ENCODE measurements around the gene TRIP10.

Gene TRIP10

DNA sequence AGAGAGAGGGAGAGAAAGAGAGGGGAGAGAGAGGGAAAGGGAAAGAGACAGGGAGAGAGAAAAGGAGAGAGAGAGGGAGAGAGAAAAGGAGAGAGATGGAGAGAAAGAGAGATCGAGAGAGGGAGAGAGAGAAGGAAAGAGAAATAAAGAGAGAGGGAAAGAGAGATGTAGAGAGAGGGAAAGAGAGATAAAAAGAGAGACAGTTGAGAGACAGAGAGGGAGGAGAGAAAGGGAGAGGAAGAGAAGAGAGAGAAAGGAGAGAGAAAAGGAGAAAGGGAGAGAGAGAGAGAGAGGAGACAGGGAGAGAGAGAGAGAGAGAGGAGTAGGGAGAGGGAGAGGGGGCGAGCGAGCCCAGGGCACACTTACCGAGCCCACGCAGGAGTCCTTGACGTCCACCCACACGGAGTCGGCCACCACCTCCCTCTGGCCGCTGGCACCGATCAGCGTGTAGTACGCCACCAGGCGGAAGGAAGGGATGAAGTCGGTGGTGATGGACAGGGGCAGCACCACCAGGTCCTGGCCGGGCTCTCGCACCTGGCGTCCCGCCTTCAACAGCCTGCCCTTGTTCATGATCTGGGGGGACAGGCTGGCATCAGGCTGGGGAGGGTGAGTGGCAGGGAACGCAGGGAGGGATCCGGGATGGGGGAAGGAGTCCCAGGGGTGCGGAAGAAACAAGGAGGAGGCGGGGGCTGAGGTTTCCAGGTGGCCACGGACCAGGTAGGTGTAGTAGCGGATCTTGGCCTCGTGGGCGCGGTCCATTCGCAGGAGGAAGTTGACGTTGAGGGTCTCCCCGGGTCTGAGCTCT is 29.0 kb upstream of the TRIP10 start:
- no peak for DNase-seq
- intact Hi-C loops (cut with DNase I) = no loop called here

DNA sequence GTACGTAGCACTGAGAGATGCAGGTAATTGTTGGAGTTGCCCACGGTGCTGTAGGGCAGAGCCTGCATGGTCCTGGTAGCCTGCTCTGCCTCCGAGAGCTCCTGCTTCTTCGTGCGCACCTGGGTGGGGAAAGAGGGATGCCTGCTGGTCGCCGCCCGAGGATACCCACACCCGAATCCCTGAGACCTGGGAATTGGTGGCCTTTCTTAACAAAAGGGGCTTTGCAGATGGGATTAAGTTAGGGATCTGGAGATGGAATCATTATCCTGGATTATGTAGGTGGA is 28.5 kb upstream of the TRIP10 start:
- intact Hi-C loops (cut with DNase I) = no loop called here
- DNase-seq = no peak

DNA sequence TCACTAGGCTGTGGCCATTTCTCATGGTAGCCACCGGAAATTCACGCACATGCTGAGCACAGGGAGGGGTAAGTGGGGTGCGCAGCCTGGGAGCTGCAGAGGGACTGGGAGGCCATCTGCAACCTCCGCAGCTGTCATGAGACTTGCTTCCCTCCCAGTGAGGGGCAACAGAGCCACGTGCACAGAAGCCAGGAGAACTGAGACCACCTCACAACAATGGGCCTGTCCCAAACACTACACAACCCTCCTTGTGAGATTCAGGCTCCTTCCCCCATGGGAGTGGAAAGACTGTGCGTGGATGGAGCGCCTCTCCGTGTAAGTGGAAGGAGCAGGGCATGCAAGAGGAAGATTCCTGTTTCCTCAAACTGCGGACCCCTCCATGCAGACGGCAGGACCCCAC is 27.9 kb upstream of the TRIP10 start:
- no peak for DNase-seq

DNA sequence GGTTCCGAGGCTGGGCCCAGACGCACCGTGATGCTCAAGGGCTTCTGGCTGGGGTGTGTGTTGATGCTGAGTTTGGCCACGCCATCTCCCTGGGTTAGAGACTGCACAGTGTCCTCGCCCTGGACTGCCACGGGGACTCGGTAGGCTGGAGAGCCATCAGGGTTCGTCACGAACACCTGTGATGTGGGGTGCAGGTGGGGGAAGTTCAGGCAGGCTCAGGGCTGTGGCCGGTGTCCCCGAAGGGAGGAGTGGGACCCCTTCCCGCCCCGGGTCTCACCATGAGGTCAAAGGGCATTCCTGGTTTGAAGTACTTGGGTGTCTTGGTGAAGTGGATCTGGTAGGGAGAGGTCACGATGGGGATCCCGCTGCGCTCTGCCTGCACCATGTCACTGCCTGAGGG is 27.2 kb upstream of the TRIP10 start:
- intact Hi-C loops (cut with DNase I) = no loop called here
- DNase-seq = no peak

More for the DNA sequence above, 27.9 kb upstream of the TRIP10 start:
- intact Hi-C loops (cut with DNase I) = no loop called here

DNA sequence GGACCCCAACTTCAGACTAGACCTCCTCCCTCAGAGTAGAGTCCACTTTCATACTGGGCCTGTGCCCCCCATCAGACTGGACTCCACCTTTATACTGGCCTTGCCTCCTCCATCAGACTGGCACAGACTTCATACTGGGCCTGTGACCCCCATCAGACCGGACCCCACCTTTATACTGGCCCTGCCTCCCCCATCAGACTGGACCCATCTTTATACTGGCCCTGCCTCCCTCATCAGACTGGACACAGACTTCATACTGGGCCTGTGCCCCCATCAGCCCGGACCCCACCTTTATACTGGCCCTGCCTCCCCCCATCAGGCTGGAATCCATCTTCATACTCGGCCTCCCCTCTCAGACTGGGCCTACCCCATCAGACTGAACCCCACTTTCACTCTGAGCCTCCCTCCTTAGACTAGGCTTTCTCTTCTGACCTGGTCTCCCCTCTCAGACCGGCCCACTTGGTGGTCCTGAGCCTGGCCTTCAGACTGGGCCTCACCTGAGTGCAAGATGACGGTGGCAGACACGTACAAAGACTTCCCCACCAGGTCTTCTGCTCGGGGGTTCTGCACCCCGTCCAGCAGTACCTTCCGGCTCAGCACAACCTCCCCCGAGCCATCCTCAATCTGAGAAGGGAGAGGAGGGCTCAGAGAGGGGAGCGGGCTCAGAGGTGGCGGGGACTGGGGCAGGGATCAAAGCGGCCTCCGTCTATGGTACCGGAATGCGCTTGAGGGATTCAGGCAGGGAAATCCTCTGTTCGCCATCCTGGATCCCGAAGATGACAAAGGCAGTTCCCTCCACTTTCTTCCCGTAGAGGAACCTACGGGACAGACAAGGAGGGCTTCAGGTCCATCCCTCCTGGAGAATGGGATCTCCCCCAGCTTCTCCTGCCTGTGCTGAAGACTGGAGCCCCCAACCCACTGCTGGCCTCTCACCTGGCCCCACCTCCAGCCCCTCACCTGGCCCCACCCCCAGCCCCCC is 26.5 kb upstream of the TRIP10 start:
- no peak for DNase-seq
- intact Hi-C loops (cut with DNase I) = no loop called here

DNA sequence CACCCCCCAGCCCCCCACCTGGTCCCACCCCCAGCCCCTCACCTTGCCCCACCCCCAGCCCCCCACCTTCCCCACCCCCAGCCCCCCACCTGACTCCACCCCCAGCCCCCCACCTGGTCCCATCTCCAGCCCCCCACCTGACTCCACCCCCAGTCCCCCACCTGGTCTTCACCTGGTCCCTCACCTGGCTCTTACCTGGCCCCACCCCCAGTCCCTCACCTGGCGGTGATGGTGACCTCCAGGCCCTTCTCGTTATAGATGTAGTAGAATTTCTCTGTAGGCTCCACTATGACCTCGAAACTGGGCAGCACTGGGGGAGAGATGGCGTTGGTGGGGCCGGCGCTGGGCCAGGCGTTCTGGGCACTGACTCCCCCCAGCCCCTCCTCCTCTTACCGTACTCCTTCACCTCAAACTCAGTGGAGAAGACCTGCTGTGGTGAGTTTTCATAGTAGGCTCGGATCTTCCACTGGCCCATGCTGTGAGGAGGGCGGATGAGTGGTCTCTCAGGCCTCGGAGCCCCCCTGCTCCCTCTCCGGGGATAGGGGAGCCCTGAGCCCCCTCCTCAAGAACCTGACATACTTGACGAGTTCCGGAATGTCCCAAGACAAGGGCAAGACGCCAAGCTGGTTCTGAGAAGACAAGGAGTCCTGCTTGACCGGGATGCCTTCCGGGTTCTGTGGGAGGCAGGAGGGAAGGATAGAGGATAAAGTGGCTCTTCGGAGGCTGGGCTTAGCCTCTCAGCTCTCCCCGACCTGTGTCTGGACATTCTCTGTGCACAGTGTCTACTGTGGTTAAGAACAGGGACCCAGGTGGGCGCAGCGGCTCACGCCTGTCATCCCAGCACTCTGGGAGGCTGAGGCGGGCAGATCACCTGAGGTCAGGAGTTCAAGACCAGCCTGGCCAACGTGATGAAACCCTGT is 25.4 kb upstream of the TRIP10 start:
- no peak for DNase-seq
- intact Hi-C loops (cut with DNase I) = no loop called here

DNA sequence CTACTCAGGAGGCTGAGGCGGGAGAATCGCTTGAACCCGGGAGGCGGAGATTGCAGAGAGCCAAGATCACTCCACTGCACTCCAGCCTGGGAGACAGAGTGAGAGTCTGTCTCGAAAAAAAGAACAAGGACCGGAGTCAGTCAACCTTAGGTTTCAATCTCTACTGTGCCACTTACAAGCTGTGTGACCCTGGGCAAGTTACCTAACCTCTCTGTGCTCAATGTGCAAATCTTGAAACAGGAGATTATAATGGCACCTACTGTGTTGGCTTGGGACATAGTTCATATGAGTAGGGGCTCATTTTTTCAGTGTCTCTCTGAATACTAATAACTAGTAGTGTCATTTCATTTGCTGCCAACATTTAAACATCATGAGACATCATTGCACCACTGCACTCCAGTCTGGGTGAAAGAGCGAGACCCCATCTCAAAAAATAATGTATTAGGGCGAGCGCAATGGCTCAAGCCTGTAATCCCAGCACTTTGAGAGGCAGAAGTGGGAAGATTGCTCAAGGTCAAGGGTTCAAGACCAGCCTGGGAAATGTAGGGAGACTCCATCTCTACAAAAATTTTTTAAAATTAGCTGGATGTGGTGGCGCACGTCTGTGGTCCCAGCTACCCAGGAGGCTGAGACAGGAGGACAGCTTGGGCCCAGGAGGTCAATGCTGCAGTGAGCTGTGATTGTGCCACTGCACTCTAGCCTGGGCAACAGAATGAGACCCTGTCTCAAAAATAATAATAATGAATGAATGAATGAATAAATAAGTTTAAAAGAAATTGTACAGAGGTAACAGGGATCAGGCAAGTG is 24.5 kb upstream of the TRIP10 start:
- intact Hi-C loops (cut with DNase I) = no loop called here
- no peak for DNase-seq

DNA sequence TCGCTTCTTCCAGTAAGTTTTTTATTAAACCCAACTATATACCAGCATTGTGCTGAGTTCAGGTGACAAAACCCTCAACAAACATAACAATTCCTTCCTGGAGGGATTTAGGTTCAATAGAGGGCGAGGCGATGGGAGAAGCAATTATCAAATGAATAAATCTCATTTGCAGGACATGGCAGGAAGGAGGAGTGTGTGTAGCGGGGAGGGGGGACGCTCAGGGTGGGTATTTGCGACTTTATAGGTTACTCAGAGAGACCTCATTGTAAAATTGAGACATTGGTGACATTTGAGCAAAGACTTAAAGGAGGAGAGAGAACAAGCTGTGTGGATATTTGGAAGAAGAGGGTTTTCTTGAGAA is 22.9 kb upstream of the TRIP10 start:
- no peak for DNase-seq
- intact Hi-C loops (cut with DNase I) = no loop called here

DNA sequence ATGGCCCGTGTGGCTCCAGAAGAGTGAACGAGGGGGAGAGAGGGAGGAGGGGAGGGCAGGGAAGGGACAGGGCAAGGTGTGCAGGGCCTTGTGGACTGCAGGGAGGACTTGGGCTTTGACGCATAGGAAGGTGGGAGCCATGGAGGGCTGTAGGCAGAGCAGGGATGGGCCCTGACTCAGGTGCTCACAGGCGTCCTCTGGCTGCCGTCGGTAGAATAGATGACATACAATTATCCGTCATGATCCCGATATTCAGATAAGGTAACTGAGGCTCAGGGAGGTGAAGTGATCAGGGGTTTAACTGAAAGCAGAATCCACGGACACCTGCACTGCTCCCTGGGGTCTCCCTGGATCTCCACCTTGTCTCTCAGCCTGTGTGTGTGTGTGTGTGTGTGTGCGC is 22.4 kb upstream of the TRIP10 start:
- DNase-seq = no peak
- intact Hi-C loops (cut with DNase I) = no loop called here

DNA sequence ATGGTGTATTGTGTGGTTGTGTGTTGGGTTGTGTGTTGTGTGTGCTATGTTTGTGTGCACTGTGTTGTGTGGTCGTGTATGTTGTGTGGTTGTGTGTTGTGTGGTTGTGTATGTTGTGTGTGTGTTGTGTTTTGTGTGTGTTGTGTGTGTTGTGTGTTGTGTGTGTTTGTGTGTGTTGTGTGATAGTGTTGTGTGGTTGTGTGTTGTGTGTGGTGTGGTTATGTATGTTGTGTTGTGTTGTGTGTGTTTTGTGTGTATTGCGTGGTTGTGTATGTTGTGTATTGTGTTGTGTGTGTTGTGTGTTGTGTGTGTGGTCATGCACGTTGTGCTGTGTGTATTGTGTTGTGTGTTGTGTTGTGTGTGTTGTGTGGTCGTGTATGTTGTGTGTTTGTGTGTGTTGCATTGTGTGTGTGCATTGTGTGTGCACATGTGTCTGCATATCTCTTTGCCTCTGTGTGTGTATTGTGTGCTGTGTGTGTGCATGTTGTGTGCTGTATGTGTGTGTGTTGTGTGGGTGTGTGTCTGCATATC is 22.0 kb upstream of the TRIP10 start:
- DNase-seq = no peak

DNA sequence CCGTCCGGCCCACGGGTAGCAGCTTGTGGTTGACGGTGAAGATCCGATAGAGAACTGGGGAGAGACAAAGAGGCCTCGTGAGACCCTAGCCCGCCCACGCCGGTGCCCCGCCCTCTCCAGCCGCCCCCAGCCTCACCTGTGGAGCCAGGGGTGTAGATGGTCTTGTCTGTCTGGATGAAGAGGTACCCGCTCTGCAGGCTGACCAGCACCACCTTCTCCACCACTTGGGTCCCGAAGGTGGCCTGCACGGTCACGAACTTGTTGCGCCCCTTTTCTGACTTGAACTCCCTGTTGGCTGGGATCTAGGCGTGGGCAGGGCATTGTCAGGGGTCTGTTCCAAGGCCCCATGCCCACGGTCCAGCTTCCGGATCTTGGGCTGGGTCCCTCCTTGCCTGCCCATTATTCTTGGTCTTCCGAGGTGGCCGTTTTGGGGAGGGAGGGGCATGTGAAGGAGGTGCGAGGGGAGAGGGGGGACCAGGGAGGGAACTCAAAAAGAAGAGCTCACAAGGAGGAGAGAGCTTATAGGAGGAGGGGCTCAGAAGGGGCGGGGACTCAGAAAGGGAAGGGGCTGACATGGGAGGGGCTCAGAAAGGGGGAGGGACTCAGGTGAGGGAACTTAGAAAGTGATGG is 21.3 kb upstream of the TRIP10 start:
- intact Hi-C loops (cut with DNase I) = no loop called here
- DNase-seq = no peak

More for the DNA sequence above, 22.0 kb upstream of the TRIP10 start:
- intact Hi-C loops (cut with DNase I) = no loop called here

DNA sequence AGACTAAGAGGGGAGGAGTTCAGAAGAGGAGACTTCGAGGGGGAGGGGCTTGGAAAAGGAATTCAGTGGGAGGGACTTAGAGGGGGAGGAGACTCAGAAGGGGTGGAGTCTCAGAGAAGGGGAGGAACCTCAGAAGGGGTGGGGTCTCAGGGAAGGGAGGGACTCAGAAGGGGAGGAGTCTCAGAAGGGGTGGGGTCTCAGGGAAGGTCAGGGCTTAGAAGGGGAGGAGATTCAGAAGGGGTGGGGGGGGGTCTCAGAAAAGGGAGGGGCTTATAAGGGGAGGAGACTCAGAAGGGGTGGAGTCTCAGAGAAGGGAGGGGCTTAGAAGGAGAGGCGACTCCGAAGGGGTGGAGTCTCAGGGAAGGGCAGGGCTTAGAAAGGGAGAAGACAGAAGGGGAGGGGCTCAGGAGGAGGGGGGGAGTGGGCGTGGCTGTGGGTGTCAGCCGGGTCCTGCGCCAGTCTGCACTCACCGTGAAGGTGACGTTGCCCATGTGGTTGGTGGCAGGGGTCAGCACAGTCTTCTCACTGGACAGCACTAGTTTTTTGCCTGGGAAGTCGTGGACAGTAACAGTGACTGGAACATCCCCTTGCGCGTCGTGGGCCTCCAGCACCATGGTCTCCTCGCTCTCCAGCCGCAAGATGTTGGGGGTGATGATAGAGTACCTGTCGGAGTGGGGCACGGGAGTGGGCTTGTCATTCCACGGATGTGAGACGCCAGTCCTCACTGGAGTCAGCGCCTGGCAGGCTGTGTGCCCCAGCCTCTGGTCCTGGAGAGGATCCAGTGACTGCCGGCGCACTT is 20.5 kb upstream of the TRIP10 start:
- intact Hi-C loops (cut with DNase I) = no loop called here
- peak in 33 of 42 donors; percentile 28 to 75 (median 51) for DNase-seq

DNA sequence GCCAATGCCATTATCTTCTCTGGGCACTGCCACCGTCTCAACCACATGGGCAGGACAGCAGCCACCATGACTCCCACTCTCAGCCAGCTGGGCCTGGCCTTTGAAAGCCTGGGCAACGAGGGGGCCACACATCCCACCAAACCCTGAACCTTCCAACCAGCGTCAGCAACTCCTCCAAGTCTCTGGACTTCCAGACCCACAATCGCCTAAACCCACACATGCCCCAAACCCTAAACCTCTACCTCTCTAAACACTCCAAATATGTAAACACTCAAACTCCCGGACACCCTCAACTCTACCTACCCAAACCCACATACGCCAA is 20.0 kb upstream of the TRIP10 start:
- intact Hi-C loops (cut with DNase I) = no loop called here
- DNase-seq = peak in 6 of 42 donors; percentile 20 to 61 (median 46)

DNA sequence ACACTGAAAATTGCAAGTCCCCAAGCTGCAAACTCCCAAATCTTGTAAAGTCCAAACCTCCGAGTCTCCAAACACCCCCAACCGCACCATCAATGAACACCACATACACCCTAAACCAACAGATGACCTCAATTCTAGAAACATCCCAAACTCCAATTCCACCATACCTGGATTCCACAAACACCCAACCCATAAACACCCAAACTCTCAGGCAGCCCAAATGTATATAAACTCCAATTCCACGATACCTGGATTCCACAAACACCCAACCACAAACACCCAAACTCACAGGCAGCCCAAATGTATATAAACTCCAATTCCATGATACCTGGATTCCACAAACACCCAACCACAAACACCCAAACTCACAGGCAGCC is 19.5 kb upstream of the TRIP10 start:
- DNase-seq = no peak
- intact Hi-C loops (cut with DNase I) = no loop called here

DNA sequence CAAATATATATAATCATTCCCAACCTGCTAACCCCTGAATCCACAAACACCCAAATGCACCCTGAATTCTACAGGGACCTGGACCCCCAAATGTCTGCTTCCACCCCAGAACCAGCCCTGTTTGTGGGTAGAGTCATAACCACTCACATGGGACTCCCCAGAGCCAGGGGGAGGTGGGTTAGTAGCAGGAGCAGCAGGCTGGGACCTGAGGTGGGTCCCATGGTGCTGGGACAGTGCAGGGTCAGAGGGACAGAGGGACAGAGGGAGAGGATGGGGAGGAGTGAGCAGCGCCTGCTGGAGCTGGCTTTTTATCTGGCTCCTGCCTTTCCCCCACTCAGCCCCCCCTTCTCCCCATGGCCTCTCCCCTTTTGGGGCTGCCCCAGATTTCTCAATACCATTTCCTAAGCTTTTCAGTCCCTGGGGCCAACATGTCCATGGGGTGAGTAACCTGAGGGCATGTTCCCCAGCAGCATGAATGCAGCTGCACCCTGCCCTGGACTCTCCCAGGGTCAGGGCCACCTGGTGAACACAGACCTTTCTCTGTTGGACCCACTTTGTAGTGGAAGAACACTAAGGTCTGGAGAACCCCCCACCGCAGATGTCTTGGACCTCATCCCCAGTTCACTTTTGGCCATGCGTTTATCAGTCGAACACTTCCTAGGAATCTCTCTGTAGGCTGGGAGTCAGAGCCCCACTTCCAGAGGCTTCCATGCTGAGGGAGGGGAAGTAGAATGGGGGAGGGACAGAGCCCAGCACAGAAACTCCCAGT is 18.9 kb upstream of the TRIP10 start, which contains the start of gene C3:
Gene C3 (minus strand): TSS at position 282 of the 769 bp plus-strand sequence. CDS start 61 bp downstream, at position 221.
- intact Hi-C loops (cut with DNase I) = no loop called here
- DNase-seq = peak in 26 of 42 donors; percentile 14 to 80 (median 47)

DNA sequence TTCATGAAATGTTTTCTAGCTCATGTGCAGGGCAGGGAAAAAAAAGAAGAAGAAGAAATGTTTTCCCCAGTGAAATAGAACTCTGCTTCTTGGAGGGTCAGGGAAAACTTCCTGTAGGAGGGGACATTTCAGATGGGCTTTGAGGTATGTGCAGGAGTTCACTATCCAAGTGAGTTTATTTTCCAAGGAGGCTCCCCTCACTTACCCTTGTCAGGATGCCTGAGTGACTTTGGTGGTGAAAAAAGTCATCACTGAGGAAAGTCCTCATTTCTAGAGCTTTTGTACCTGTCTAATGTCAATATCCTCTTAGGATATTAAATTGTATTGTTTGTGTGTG is 18.4 kb upstream of the TRIP10 start:
- intact Hi-C loops (cut with DNase I) = no loop called here
- DNase-seq = no peak

DNA sequence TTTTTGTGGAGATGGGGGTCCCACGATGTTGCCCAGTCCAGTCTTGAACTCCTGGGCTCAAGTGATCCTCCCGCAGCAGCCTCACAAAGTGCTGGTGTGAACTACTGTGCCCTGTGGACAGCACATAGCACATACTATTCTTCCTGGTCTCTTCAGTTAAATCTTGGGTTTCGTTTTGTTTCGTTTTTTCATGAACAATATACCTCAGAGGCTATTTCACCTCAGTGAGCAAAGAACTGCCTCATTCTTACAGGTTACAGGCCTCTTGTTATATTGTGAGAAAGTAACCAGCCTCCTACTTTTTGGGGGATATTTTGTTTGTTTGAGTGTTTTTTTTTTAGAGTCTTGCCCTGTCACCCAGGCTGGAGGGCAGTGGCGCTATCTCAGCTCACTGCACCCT is 17.7 kb upstream of the TRIP10 start:
- intact Hi-C loops (cut with DNase I) = no loop called here
- DNase-seq = no peak

All from head of caudate nucleus (tissue), 42 donors.